Ovary (tissue), 3 donors: ENCODE results near the gene STARD7.
"Not testable (repeated sequence)": the region's sequence is repeated elsewhere in the genome, so short reads cannot be mapped to it uniquely, and the experiment has no call there.

ENCODE experiments used
- EP300 ChIP-seq: sonication (generic); formaldehyde crosslinking; IDR thresholded peaks from one replicate; pipeline ENCODE4 v1.6.1; 2017; ENCODE audit warnings: antibody characterized with exemption
- TF ChIP-seq, protein P1 (sequence below), 3 donors: fragments of 450-650 bp in 2 of 3; fragments of 200-600 bp in 1 of 3; IDR thresholded peaks; one replicate each; pipeline versions ENCODE4 v1.5.1 to v1.8.0; 2016 to 2022; ENCODE audit warnings: antibody characterized with exemption in 3 of 3, mild to moderate bottlenecking in 1 of 3
- donor health status: DM: no; HTN: no; CAD: no.

- TF ChIP-seq EP300, result not testable (repeated sequence)
- TF ChIP-seq, protein P1, sequence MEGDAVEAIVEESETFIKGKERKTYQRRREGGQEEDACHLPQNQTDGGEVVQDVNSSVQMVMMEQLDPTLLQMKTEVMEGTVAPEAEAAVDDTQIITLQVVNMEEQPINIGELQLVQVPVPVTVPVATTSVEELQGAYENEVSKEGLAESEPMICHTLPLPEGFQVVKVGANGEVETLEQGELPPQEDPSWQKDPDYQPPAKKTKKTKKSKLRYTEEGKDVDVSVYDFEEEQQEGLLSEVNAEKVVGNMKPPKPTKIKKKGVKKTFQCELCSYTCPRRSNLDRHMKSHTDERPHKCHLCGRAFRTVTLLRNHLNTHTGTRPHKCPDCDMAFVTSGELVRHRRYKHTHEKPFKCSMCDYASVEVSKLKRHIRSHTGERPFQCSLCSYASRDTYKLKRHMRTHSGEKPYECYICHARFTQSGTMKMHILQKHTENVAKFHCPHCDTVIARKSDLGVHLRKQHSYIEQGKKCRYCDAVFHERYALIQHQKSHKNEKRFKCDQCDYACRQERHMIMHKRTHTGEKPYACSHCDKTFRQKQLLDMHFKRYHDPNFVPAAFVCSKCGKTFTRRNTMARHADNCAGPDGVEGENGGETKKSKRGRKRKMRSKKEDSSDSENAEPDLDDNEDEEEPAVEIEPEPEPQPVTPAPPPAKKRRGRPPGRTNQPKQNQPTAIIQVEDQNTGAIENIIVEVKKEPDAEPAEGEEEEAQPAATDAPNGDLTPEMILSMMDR (IDR thresholded peaks at IDR 0.05), result not testable (repeated sequence)
Measured at GRCh38 chr2:96219959-96220358, 11.3 kb upstream of the STARD7 start.
